ENCODE results near the gene RFX5. TPM values are rescaled to one million over a fixed set of nuclear protein-coding genes. Genes with fewer than 3 reads are reported as not detected.

The RFX5 gene
- total and polyA plus RNA-seq, 8 donors, result 9.9 to 117 (median 21.9) TPM

DNA sequence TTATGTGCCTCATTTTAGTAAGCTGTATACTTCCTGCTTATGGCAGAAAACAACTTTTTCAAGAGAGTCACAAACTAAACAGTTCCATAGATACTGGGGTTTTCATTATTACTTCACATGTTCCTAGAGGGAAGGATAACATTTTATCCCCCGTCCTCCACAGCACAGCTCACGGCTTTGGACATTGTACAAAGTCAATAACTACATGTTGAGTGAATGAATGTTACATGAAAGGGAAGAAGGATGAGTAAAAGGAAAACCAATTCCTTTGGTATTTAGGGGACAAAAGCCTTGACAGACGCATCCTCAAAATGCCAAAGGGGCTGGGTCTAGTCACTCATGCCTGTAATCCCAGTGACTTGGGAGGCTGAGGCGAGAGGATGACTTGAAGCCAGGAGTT is 34.6 kb downstream of the RFX5 start:
- no peaks in the 10 kb centered on the region for H3K27me3 ChIP-seq
- no peak overlapping the region for H3K4me3 ChIP-seq
- DNase-seq, result no peak
- WGBS, 5 donors, result 79 to 88% (median 83%) methylated on average over 4 of the region's 4 CpGs
- peak overlapping the region in 4 of 5 donors; percentile 68 to 84 (median 84) for H3K27ac ChIP-seq
- TF ChIP-seq, protein P1, sequence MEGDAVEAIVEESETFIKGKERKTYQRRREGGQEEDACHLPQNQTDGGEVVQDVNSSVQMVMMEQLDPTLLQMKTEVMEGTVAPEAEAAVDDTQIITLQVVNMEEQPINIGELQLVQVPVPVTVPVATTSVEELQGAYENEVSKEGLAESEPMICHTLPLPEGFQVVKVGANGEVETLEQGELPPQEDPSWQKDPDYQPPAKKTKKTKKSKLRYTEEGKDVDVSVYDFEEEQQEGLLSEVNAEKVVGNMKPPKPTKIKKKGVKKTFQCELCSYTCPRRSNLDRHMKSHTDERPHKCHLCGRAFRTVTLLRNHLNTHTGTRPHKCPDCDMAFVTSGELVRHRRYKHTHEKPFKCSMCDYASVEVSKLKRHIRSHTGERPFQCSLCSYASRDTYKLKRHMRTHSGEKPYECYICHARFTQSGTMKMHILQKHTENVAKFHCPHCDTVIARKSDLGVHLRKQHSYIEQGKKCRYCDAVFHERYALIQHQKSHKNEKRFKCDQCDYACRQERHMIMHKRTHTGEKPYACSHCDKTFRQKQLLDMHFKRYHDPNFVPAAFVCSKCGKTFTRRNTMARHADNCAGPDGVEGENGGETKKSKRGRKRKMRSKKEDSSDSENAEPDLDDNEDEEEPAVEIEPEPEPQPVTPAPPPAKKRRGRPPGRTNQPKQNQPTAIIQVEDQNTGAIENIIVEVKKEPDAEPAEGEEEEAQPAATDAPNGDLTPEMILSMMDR (IDR thresholded peaks at IDR 0.05), result no peak
- H3K36me3 ChIP-seq, result peaks cover 24 to 100% (median 91%) of the 10 kb centered on the region in 4 donors
- peaks cover 49 to 70% (median 61%) of the 10 kb centered on the region in 4 donors for H3K4me1 ChIP-seq
- intact Hi-C loops (cut with DNase I; ENCODE audit: low total_unique reads), result no loop called here
- no peaks in the 10 kb centered on the region for H3K9me3 ChIP-seq

DNA sequence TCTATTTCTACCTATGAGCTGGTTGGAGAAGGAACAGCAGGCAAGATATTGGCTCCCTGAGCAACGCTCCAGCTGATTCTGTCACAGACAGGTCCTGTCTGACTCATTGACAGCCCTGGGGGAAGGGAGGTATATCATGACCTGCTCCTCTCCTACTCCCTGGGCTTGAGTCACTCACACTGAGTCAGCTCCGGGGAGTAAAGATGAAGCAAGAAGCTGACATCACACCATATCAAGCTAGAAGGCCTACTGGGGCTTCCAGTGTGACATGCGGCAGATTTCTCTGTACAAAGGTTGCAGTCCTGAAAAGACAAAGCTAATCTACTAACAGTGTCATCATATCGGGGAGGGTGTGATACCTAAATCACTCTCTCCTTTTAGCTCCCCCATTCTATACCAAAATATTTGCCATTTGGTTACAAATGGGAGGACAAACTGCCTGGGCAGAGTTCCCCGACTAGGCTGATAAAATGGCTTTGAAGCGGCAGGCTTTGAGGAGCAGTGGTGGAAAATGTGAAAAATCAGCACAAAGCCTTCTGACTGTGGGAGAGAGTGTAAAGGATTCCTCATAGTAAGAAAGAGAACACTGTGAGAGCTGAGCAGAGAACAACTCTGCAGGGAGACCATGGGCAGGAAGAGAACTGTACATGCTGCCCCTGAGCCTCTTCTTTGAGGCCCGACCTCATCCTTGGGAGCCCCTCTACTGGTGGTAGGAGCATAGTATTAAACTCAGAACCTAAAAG is 35.3 kb downstream of the RFX5 start:
- TF ChIP-seq POLR2A (IDR thresholded peaks at IDR 0.05) (no peak), POLR2AphosphoS5 (IDR thresholded peaks at IDR 0.05) (peak; percentile 35 to 92 (median 66))
- H3K36me3 ChIP-seq, result peaks cover 31 to 100% (median 91%) of the 10 kb centered on the region in 4 donors
- H3K9me3 ChIP-seq, result no peaks in the 10 kb centered on the region

DNA sequence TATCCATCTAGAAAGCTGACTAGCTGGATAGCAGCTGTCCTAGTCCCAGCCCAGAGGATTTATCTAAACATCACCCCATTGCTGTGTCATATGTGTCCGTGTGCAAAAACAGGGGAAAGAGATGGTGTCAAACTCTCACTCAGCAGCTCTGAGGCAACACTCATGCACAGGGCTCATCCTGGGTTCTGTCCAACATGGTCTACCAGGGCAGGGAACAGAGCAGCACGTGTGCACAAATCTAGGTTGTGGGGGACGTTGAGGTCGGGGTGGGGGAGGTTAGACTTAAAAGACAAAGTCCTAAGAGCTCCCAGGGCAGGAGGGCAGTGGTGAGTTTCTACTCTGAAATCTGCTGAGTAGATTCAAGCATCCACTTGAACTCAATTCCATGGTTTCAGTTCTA is 36.0 kb downstream of the RFX5 start:
- H3K4me1 ChIP-seq, result peaks cover 49 to 70% (median 61%) of the 10 kb centered on the region in 4 donors
- whole genome bisulfite sequencing, 5 donors, result 57 to 73% (median 64%) methylated on average over 4 of the region's 4 CpGs
- no peak for DNase-seq
- no peaks in the 10 kb centered on the region for H3K9me3 ChIP-seq
- intact Hi-C loops (cut with DNase I; ENCODE audit: low total_unique reads), result no loop called here
- no peak overlapping the region for H3K4me3 ChIP-seq
- peaks cover 35 to 100% (median 91%) of the 10 kb centered on the region in 4 donors for H3K36me3 ChIP-seq
- TF ChIP-seq POLR2AphosphoS5 (IDR thresholded peaks at IDR 0.05), result no peak
- no peak for TF ChIP-seq EP300 (IDR thresholded peaks at IDR 0.05)
- TF ChIP-seq, protein P1 (IDR thresholded peaks at IDR 0.05), result no peak
- no peak for TF ChIP-seq POLR2A (IDR thresholded peaks at IDR 0.05)
- H3K27ac ChIP-seq, result peak overlapping the region; percentile 16 to 84 (median 84)
- H3K27me3 ChIP-seq, result no peaks in the 10 kb centered on the region

More for the DNA sequence above, 35.3 kb downstream of the RFX5 start:
- Histone ChIP-seq H3K27me3 (no peaks in the 10 kb centered on the region), H3K4me3 (no peak overlapping the region), H3K4me1 (peaks cover 49 to 70% (median 61%) of the 10 kb centered on the region in 4 donors), H3K27ac (peak overlapping the region; percentile 34 to 84 (median 84))
- intact Hi-C loops (cut with DNase I; ENCODE audit: low total_unique reads), result no loop called here
- 41 to 51% (median 49%) methylated on average over 7 of the region's 7 CpGs for WGBS, 5 donors
- peak; percentile 67 to 71 for DNase-seq

DNA sequence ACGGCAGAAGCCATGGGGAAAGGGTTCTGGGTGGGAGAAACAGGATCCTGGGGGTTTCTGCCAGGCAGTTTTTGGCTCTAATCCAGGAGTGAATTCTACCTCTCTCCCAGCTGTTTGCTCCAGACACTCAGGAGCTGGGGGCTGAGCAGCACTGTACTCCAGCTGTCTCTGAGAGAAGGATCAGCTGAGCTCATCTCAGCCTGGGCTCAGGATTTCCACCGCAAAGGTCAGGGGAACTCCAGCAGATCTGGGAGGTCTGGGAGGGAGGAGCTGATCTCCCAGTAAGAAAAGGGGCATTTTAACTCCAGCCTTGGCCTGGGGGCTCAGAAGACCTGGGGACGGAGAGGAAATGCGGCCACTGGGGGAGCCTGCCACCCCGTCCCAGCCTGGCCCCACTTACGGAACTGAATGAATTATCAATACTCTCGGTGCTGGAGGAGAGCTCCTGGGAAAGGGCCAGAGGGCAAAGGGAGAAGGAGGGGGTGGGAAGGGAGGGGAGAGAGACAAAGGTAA is 37.2 kb downstream of the RFX5 start:
- Histone ChIP-seq H3K36me3 (peaks cover 37 to 100% (median 91%) of the 10 kb centered on the region in 4 donors), H3K27ac (peak overlapping the region; percentile 62 to 84 (median 84))
- intact Hi-C loops (cut with DNase I; ENCODE audit: low total_unique reads), result loop anchor here (10.0 kb wide), 1 partner anchor 95 kb away; no protein-coding TSS in a partner anchor

More for the DNA sequence above, 37.2 kb downstream of the RFX5 start:
- 22 to 60% (median 26%) methylated on average over 7 of the region's 7 CpGs for WGBS, 5 donors
- TF ChIP-seq POLR2AphosphoS5 (IDR thresholded peaks at IDR 0.05) (peak in 1 of 3 donors; percentile 11), EP300 (IDR thresholded peaks at IDR 0.05) (no peak), POLR2A (IDR thresholded peaks at IDR 0.05) (no peak)
- TF ChIP-seq, protein P1 (IDR thresholded peaks at IDR 0.05), result no peak
- H3K27me3 ChIP-seq, result no peaks in the 10 kb centered on the region
- H3K4me1 ChIP-seq, result peaks cover 42 to 63% (median 58%) of the 10 kb centered on the region in 4 donors
- H3K9me3 ChIP-seq, result no peaks in the 10 kb centered on the region
- no peak overlapping the region for H3K4me3 ChIP-seq
- DNase-seq, result peak in 1 of 2 donors; percentile 64
